Upper lobe of left lung (tissue), 6 donors: ENCODE data around the gene KLHL11. TPM values are rescaled to one million over a fixed set of nuclear protein-coding genes. Genes with fewer than 3 reads are reported as not detected.

Experiments used
- ATAC-seq, 2 donors: fragments of 200-7000 bp; cut with Tn5 transposase; one replicate each; pipeline ENCODE4 v1.9.1; 2022; ENCODE audit warnings: mild to moderate bottlenecking in 2 of 2, moderate library complexity in 2 of 2; ENCODE audit not compliant: low FRiP score in 2 of 2
- DNase-seq, 2 donors: peaks; one replicate each; pipeline ENCODE4 v3.0.0-alpha.2; 2019 to 2020
- H3K27ac ChIP-seq, 4 donors: fragments of 200-600 bp; sonication (generic); one replicate each; pipeline ENCODE4 v1.5.1; 2016 to 2019
- H3K27me3 ChIP-seq, 4 donors: fragments of 200-600 bp; sonication (generic); one replicate each; pipeline ENCODE4 v1.5.1; 2017 to 2019
- H3K36me3 ChIP-seq, 4 donors: fragments of 200-600 bp; sonication (generic); one replicate each; pipeline ENCODE4 v1.5.1; 2016 to 2019
- H3K4me1 ChIP-seq, 4 donors: fragments of 200-600 bp; sonication (generic); one replicate each; pipeline ENCODE4 v1.5.1; 2018 to 2019
- H3K4me3 ChIP-seq, 4 donors: fragments of 200-600 bp; sonication (generic); one replicate each; pipeline ENCODE4 v1.5.1; 2017 to 2019; ENCODE audit warnings: mild to moderate bottlenecking in 2 of 4, moderate library complexity in 1 of 4
- H3K9me3 ChIP-seq, 4 donors: fragments of 200-600 bp; sonication (generic); one replicate each; pipeline ENCODE4 v1.5.1; 2018 to 2019
- EP300 ChIP-seq, 4 donors: sonication (generic); formaldehyde crosslinking; IDR thresholded peaks; one replicate each; pipeline ENCODE4 v1.5.1; 2017; ENCODE audit warnings: antibody characterized with exemption in 4 of 4, control low read depth in 2 of 4
- POLR2A ChIP-seq, 4 donors: fragments of 450-650 bp; IDR thresholded peaks; one replicate each; pipeline ENCODE4 v1.5.1; 2016 to 2017; ENCODE audit warnings: antibody characterized with exemption in 4 of 4, mild to moderate bottlenecking in 2 of 4
- POLR2AphosphoS5 ChIP-seq, 2 donors: sonication (generic); formaldehyde crosslinking; IDR thresholded peaks; one replicate each; pipeline ENCODE4 v1.5.1; 2017; ENCODE audit warnings: antibody characterized with exemption in 2 of 2
- WGBS, 2 donors: methylation state at CpG; one replicate each; pipeline ENCODE4 v1.1.5; 2017 to 2018; 5-methylcytosine and 5-hydroxymethylcytosine counted together
- total RNA-seq, 6 donors: library from RNA; depleted of rRNA in 4 of 6; stranded (reverse); fragments of >200 nt in 4 of 6; gene quantifications; one replicate each; pipeline versions ENCODE4 v1.1.0 to v1.2.1, GENCODE V29; 2016 to 2021
- TF ChIP-seq, protein P1 (sequence below), 6 experiments: fragments of 450-650 bp in 4 of 6; fragments of 200-600 bp in 2 of 6; sonication (generic) in 2 of 6; IDR thresholded peaks; one replicate each; pipeline ENCODE4 v1.5.1; 2016 to 2019; ENCODE audit warnings: antibody characterized with exemption in 6 of 6
- donor health status: DM: no; HTN: no; CAD: no; lungs with moderate emphysema.
- donor health status: DM: no; HTN: yes; CAD: no; lungs with severe emphysema.

Gene KLHL11, protein sequence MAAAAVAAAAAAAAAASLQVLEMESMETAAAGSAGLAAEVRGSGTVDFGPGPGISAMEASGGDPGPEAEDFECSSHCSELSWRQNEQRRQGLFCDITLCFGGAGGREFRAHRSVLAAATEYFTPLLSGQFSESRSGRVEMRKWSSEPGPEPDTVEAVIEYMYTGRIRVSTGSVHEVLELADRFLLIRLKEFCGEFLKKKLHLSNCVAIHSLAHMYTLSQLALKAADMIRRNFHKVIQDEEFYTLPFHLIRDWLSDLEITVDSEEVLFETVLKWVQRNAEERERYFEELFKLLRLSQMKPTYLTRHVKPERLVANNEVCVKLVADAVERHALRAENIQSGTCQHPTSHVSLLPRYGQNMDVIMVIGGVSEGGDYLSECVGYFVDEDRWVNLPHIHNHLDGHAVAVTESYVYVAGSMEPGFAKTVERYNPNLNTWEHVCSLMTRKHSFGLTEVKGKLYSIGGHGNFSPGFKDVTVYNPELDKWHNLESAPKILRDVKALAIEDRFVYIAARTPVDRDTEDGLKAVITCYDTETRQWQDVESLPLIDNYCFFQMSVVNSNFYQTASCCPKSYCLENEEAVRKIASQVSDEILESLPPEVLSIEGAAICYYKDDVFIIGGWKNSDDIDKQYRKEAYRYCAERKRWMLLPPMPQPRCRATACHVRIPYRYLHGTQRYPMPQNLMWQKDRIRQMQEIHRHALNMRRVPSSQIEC
- 10 to 100 TPM; 13.3 to 25.2 (median 15.5) TPM for total RNA-seq

DNA sequence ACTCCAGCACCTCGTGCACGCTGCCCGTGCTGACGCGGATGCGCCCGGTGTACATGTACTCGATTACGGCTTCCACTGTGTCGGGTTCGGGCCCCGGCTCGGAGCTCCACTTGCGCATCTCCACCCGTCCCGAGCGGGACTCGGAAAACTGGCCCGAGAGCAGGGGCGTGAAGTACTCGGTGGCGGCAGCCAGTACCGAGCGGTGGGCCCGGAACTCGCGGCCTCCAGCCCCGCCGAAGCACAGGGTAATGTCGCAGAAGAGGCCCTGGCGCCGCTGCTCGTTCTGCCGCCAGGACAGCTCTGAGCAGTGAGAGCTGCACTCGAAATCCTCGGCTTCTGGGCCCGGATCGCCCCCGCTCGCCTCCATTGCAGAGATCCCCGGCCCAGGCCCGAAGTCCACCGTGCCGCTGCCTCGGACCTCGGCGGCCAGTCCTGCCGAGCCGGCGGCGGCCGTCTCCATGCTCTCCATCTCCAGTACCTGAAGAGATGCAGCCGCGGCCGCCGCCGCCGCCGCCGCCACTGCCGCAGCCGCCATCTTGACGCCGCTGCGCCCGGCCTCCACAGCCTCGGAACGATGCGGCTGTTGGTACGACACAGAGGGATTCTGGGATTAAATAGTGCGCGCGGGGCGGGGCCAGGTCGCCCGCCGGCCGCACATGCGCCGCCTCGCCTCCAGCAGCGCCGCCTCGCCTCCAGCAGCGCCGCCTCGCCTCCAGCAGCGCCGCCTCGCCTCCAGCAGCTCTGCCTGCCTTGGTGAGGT is at the start of gene KLHL11:
Gene KLHL11 (minus strand): TSS at position 588 of the 760 bp plus-strand sequence. CDS start 53 bp downstream, at position 535.
- Histone ChIP-seq H3K27ac (peak within 1 kb of the TSS; percentile 86 to 96 (median 94)), H3K4me1 (peaks cover 14 to 39% (median 24%) of the 10 kb centered on the region in 4 donors), H3K9me3 (no peaks in the 10 kb centered on the region), H3K4me3 (peak within 1 kb of the TSS; percentile 60 to 99 (median 83)), H3K36me3 (peaks cover 6 to 35% (median 20%) of the 10 kb centered on the region in 4 donors), H3K27me3 (no peaks in the 10 kb centered on the region)
- ATAC-seq (peak; percentile 93 to 97), DNase-seq (peak; percentile 92 to 97)
- 0% methylated on average over 37 of the region's 90 CpGs; no CpG with 5 or more reads in 1 of the 2 donors for WGBS, 2 donors
- TF ChIP-seq POLR2A (IDR thresholded peaks at IDR 0.05) (peak in 3 of 4 donors; percentile 78 to 90 (median 80)), EP300 (IDR thresholded peaks at IDR 0.05) (no peak), POLR2AphosphoS5 (IDR thresholded peaks at IDR 0.05) (peak; percentile 67 to 95)
- TF ChIP-seq, protein P1, sequence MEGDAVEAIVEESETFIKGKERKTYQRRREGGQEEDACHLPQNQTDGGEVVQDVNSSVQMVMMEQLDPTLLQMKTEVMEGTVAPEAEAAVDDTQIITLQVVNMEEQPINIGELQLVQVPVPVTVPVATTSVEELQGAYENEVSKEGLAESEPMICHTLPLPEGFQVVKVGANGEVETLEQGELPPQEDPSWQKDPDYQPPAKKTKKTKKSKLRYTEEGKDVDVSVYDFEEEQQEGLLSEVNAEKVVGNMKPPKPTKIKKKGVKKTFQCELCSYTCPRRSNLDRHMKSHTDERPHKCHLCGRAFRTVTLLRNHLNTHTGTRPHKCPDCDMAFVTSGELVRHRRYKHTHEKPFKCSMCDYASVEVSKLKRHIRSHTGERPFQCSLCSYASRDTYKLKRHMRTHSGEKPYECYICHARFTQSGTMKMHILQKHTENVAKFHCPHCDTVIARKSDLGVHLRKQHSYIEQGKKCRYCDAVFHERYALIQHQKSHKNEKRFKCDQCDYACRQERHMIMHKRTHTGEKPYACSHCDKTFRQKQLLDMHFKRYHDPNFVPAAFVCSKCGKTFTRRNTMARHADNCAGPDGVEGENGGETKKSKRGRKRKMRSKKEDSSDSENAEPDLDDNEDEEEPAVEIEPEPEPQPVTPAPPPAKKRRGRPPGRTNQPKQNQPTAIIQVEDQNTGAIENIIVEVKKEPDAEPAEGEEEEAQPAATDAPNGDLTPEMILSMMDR (IDR thresholded peaks at IDR 0.05), result peak in 3 of 6 experiments; percentile 11 to 30 (median 30)

DNA sequence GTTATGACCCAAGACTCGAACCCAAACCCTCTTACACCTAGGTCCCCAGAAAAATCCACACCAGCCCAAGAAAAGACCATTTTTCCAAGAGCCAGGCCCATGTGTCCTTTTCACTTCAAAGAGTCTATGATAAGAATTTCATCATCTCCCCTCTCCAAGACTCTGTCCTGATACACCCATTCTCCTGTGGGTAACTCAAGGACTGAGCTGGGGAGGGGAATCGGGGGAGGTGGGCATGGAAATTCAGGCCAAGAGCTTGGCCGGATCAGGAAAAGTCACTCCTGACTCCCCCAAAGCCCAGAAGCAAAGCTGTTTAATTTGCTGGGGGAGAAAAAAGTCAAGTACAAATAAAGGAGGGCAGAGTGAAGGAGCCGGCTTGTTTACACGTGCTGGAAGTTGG is 49.8 kb upstream of the KLHL11 start:
- ATAC-seq (no peak), DNase-seq (no peak)
- WGBS, 2 donors, result 72 to 74% methylated on average over 5 of the region's 5 CpGs
- Histone ChIP-seq H3K4me3 (no peak overlapping the region), H3K27ac (no peak overlapping the region), H3K9me3 (no peaks in the 10 kb centered on the region), H3K36me3 (peaks cover 1 to 37% (median 35%) of the 10 kb centered on the region in 4 donors), H3K4me1 (peaks cover 18 to 56% (median 38%) of the 10 kb centered on the region in 4 donors), H3K27me3 (no peaks in the 10 kb centered on the region)
- TF ChIP-seq EP300 (IDR thresholded peaks at IDR 0.05) (no peak), POLR2AphosphoS5 (IDR thresholded peaks at IDR 0.05) (no peak), POLR2A (IDR thresholded peaks at IDR 0.05) (no peak)
- TF ChIP-seq, protein P1 (IDR thresholded peaks at IDR 0.05), result no peak

DNA sequence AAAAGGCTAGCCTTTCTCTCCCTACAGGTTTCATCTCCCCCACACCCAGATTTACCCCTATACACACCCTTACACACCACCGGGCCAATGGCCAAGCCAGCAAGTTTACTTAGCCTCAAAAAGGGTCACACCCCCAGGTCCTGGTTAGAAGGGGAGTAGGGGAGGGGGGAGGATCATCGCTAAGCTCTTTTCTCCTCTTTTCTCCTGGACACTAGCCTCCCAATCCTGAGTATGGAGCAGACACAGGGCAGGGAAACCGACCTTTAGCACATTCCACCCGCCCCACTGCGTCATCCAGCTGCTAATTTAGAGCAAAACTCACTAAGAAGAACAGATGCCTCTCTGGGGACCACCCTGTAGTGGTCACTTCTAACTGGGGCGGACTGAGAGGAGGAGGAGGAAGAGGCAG is 49.1 kb upstream of the KLHL11 start:
- H3K4me1 ChIP-seq, result peaks cover 14 to 50% (median 32%) of the 10 kb centered on the region in 4 donors
- no peaks in the 10 kb centered on the region for H3K9me3 ChIP-seq
- peaks cover 8 to 43% (median 42%) of the 10 kb centered on the region in 4 donors for H3K36me3 ChIP-seq
- ATAC-seq (no peak), DNase-seq (no peak)
- no peak overlapping the region for H3K27ac ChIP-seq
- 77 to 82% methylated on average over 6 of the region's 6 CpGs for WGBS, 2 donors
- TF ChIP-seq EP300 (IDR thresholded peaks at IDR 0.05), result no peak
- TF ChIP-seq POLR2A (IDR thresholded peaks at IDR 0.05), result no peak
- TF ChIP-seq, protein P1 (IDR thresholded peaks at IDR 0.05), result no peak
- TF ChIP-seq POLR2AphosphoS5 (IDR thresholded peaks at IDR 0.05), result no peak
- H3K27me3 ChIP-seq, result no peaks in the 10 kb centered on the region
- H3K4me3 ChIP-seq, result no peak overlapping the region

DNA sequence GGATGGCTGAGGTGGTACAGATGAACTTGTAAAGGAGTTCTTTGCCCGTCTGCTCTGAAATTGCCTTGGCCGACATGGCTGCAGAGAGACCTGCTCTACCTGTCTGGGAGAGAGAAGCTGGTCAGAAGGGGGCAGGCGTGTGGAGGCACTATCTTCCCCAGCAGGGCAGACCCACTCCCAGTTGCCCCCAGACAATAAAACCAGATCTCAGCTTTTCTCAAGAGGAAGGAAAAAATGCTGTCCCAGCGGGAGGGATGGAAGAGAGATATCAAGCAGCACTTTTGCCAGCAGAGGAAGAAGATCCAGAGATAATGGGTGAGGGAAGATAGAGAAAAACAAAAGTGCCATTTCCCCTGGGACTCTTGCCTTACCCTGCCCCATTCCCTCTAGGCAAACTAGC is 48.6 kb upstream of the KLHL11 start:
- TF ChIP-seq, protein P1 (IDR thresholded peaks at IDR 0.05), result no peak
- TF ChIP-seq EP300 (IDR thresholded peaks at IDR 0.05) (no peak), POLR2AphosphoS5 (IDR thresholded peaks at IDR 0.05) (no peak), POLR2A (IDR thresholded peaks at IDR 0.05) (no peak)
- DNase-seq, result no peak
- ATAC-seq, result no peak
- Histone ChIP-seq H3K27me3 (no peaks in the 10 kb centered on the region), H3K27ac (no peak overlapping the region), H3K4me1 (peaks cover 12 to 47% (median 30%) of the 10 kb centered on the region in 4 donors), H3K9me3 (no peaks in the 10 kb centered on the region), H3K36me3 (peaks cover 10 to 49% (median 48%) of the 10 kb centered on the region in 4 donors), H3K4me3 (no peak overlapping the region)
- 86 to 89% methylated on average over 4 of the region's 4 CpGs for WGBS, 2 donors
